ENCODE data around the gene TCF4.
A peak's percentile ranks its signal among the peaks of the same experiment; 100 is the strongest.

The TCF4 gene

GRCh38 chr18:55232506-55232905 lies 355.5 kb downstream of the TCF4 start:
- DNase-seq (ENCODE audit: low spot score) = no peak

GRCh38 chr18:55229682-55230081 lies 358.3 kb downstream of the TCF4 start:
- no peak for DNase-seq (ENCODE audit: low spot score)

- DNase-seq (ENCODE audit: low spot score) = no peak
These were observed 359.3 kb downstream of the TCF4 start for GRCh38 chr18:55228707-55229106.

GRCh38 chr18:55228191-55228590 lies 359.8 kb downstream of the TCF4 start:
- no peak for DNase-seq (ENCODE audit: low spot score)

GRCh38 chr18:55227771-55228170 lies 360.2 kb downstream of the TCF4 start:
- DNase-seq (ENCODE audit: low spot score) = no peak

GRCh38 chr18:55226044-55226443 lies 361.9 kb downstream of the TCF4 start:
- DNase-seq (ENCODE audit: low spot score) = no peak

- DNase-seq (ENCODE audit: low spot score) = no peak
These were observed 363.8 kb downstream of the TCF4 start for GRCh38 chr18:55224086-55224625.

- peak; percentile 30 for DNase-seq (ENCODE audit: low spot score)
These were observed 366.4 kb downstream of the TCF4 start for GRCh38 chr18:55221622-55222021.

GRCh38 chr18:55220523-55220922 lies 367.5 kb downstream of the TCF4 start:
- DNase-seq (ENCODE audit: low spot score) = peak; percentile 55

- DNase-seq (ENCODE audit: low spot score) = no peak
These were observed 368.2 kb downstream of the TCF4 start for GRCh38 chr18:55219823-55220222.

GRCh38 chr18:55219059-55219458 lies 368.9 kb downstream of the TCF4 start:
- no peak for DNase-seq (ENCODE audit: low spot score)

GRCh38 chr18:55214969-55215368 lies 373.0 kb downstream of the TCF4 start:
- no peak for DNase-seq (ENCODE audit: low spot score)

GRCh38 chr18:55214534-55214933 lies 373.5 kb downstream of the TCF4 start:
- no peak for DNase-seq (ENCODE audit: low spot score)

- DNase-seq (ENCODE audit: low spot score) = no peak
These were observed 374.4 kb downstream of the TCF4 start for GRCh38 chr18:55213586-55213985.

GRCh38 chr18:55206927-55207326 lies 381.1 kb downstream of the TCF4 start:
- DNase-seq (ENCODE audit: low spot score) = no peak

GRCh38 chr18:55202232-55202917 lies 385.6 kb downstream of the TCF4 start:
- no peak for DNase-seq (ENCODE audit: low spot score)

- DNase-seq (ENCODE audit: low spot score) = no peak
These were observed 388.6 kb downstream of the TCF4 start for GRCh38 chr18:55199291-55199963.

GRCh38 chr18:55195863-55196262 lies 392.1 kb downstream of the TCF4 start:
- peak; percentile 20 for DNase-seq (ENCODE audit: low spot score)

GRCh38 chr18:55189972-55190371 lies 398.0 kb downstream of the TCF4 start:
- no peak for DNase-seq (ENCODE audit: low spot score)

- no peak for DNase-seq (ENCODE audit: low spot score)
These were observed 401.4 kb downstream of the TCF4 start for GRCh38 chr18:55186588-55186987.

GRCh38 chr18:55185391-55185790 lies 402.6 kb downstream of the TCF4 start:
- no peak for DNase-seq (ENCODE audit: low spot score)

- no peak for DNase-seq (ENCODE audit: low spot score)
These were observed 408.2 kb downstream of the TCF4 start for GRCh38 chr18:55179835-55180234.

- DNase-seq (ENCODE audit: low spot score) = no peak
These were observed 408.6 kb downstream of the TCF4 start for GRCh38 chr18:55179425-55179824.

- no peak for DNase-seq (ENCODE audit: low spot score)
These were observed 414.7 kb downstream of the TCF4 start for GRCh38 chr18:55173291-55173690.

All from NAMALWA (cell line).